CD4-positive, alpha-beta T cell treated with Interleukin-10 for 1 hour (primary cell): ENCODE data around the gene FRK.
"Not testable (repeated sequence)": the region's sequence is repeated elsewhere in the genome, so short reads cannot be mapped to it uniquely, and the experiment has no call there.

Experiments used
- DNase-seq: peaks from one replicate; pipeline ENCODE4 v3.0.0-alpha.2; 2020

FRK gene

GRCh38 chr6:116073765-116074440 lies 13.2 kb upstream of the FRK start:
- no peak for DNase-seq

DNA sequence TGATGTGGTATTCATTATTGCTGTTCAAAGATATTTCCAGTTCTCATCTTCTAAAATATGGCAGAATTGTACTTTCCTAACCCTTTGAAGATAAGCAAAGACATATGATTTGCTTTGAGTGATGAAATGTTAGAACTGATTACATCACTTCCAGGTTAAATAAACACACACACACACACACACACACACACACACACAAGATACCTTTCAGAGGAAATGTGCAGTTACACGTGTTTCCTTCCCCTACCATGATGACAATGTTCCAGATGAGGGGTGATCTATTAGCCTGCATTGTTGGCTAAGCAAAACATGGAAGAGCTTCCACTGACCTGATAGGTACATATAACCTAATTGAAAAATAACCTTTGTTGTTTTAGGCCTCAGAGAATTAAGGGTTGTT lies 11.7 kb upstream of the FRK start:
- no peak for DNase-seq

- no peak for DNase-seq
These were observed 10.1 kb upstream of the FRK start for GRCh38 chr6:116070616-116071389.

- DNase-seq = no peak
These were observed 9.4 kb upstream of the FRK start for GRCh38 chr6:116070101-116070500.

DNA sequence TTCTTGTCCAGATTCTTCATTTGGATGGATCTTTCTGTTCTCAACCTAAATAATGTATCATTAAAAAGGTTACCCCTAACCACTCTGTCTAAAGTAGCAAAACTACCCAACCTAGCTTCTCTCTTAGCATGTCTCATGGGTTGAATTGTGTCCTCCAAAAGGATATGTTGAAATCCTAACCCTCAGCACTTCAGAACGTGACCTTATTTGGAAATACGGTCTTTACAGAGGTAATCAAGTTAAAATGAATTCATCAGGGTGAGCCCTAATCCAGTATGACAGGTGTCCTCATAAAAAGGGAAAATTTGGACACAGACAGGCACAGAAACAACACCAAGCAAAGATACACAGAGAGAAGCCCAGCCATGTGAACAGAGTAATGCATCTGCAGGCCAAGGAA lies 6.1 kb upstream of the FRK start:
- DNase-seq = no peak

- DNase-seq = no peak
These were observed 4.0 kb upstream of the FRK start for GRCh38 chr6:116064666-116065065.

GRCh38 chr6:116062496-116062895 lies 1.8 kb upstream of the FRK start:
- DNase-seq = no peak

GRCh38 chr6:116059713-116060571 lies 749 bp downstream of the FRK start:
- no peak for DNase-seq

GRCh38 chr6:116057766-116058165 lies 2.9 kb downstream of the FRK start:
- no peak for DNase-seq

GRCh38 chr6:116055513-116055912 lies 5.2 kb downstream of the FRK start:
- DNase-seq = no peak

DNA sequence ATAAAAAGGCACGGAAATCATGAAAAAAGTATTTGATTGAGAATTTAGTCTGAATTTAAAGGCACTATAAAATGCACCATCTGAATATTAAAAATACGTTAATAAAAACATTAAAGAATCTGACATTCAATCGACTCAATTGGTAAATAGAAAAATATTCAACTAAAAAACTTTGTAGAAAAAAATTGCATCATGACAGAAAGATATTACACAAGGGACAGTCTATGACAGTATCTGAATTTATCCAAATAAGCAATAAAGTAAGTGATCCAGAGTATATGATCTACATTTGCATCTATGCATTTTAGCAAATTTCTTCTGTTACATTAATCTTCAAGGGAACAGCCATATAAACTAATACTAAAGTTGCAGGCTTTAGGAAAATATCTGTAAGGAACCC lies 9.4 kb downstream of the FRK start:
- no peak for DNase-seq

DNA sequence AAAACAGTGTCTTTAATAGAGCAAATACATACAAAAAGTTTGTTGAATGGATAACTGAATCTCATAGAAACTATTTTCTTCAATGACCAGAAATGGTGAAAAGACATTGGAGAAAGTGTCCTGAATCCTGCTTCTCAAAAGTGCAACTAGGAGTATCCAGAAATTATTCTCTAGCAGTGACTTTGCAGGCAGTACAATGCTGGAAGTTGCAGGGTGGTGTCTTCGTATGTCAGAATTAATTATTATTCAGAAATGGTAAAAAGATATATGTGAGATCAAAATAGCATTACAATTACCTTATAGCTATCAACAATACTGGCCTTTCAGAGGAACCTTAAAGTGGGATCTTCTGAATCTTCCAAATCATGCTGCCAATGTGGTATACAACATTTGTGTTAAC lies 10.0 kb downstream of the FRK start:
- no peak for DNase-seq

GRCh38 chr6:116049321-116049720 lies 11.4 kb downstream of the FRK start:
- no peak for DNase-seq

GRCh38 chr6:116047173-116047933 lies 13.3 kb downstream of the FRK start:
- DNase-seq = no peak

- no peak for DNase-seq
These were observed 14.0 kb downstream of the FRK start for GRCh38 chr6:116046737-116047136.

DNA sequence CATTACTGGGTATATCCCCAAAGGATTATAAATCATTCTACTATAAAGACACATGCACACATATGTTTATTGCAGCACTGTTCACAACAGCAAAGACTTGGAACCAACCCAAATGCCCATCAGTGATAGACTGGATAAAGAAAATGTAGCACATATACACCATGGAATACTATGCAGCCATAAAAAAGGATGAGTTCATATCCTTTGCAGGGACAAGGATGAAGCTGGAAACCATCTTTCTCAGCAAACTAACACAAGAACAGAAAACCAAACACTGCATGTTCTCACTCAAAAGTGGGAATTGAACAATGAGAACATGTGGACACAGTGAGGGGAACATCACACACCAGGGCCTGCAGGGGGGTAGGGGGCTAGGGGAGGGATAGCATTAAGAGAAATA lies 14.4 kb downstream of the FRK start:
- DNase-seq = not testable (repeated sequence)

DNA sequence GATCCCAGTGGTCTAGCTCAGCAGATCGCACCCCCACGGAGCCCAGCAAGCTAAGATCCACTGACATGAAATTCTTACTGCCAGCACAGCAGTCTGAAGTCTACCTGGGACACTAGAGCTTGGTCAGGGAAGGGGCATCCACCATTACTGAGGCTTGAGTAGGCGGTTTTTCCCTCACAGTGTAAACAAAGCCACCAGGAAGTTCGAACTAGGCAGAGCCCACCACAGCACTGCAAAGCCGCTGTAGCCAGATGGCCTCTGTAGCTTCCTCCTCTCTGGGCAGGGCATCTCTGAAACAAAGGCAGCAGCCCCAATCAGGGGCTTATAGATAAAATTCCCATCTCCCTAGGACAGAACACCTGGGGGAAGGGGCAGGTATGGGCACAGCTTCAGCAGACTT lies 18.8 kb downstream of the FRK start:
- DNase-seq = no peak

DNA sequence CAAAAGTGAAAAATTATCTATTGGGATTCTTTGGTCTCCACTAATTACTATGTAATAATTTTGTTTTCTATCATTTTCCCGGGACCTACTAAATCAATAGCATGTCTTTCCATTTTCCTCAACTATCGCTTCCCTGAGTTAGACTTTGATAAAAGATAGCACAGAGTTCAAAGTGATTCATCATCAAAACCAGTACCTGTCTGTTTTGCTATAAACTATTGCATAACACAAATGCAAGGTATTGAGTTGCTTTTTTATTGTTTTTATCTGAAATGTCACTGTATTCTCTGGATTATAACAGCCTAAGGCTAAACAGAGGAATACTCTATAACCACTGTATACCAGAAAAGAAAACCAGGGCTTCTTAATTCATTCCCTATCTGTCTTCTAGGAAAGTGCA lies 19.7 kb downstream of the FRK start:
- DNase-seq = no peak

DNA sequence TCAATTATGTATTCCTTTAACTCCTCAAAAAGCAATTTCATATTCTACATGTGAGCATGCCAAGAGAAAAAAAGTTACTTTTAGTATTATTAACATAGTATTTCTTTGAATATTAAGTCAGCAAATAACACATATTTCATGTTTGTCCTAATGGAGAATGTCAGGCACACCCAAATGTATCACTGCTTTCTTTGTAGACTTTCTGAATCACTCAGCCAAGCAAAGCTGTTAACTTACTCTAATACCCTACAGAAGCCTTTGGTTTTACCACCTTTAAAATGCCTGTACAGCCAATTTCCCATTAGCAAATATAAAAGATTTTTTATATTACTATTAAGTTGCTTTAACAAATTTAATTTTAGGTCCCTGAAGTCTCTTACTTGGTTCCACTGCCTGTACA lies 23.8 kb downstream of the FRK start:
- DNase-seq = no peak

- DNase-seq = no peak
These were observed 24.5 kb downstream of the FRK start for GRCh38 chr6:116036075-116036773.

DNA sequence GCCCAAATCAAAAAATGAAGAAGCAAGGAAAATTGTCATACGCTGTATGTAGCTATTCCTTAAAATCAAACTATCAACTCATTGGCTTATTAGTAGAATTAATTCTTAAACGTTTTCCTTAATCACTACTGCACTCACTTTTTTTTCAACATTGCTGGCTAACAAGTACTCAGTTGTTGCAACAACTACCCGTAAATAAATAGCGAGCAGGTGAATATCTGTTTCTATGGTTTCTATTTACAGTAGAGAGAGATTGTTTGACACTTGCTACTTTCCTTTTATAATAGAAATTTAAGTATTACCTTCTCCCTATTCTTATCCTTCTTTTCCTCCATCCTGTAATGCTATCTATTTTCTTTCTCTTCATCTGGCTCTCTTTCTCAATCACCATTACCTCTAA lies 25.1 kb downstream of the FRK start:
- DNase-seq = no peak

DNA sequence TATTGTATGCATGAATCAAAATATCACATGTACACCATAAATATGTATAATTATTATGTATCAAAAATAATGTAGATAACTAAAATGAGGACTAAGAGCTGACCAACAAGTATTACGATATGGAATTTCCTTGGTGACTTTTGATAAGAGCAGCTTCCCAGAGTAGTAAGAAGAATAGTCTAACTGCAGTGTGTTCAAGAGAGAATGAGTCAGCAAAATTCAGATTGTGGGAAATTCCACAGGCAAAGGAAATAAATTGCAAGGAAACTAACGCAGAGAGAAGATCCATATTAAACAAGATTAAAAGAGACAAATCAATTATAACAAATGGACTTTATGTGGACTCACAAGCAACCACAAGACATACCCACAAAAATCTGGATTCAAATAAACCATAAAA lies 26.4 kb downstream of the FRK start:
- no peak for DNase-seq
